GM12892 (cell line): ENCODE results near the gene ANXA4.

Source experiments
- POLR2A ChIP-seq: IDR thresholded peaks from 2 replicates; pipeline ENCODE4 v1.6.1; 2011; ENCODE audit warnings: low read depth, low read length, control low read depth
- POLR2AphosphoS5 ChIP-seq: IDR thresholded peaks from 2 replicates; pipeline ENCODE4 v1.6.1; 2011; ENCODE audit warnings: low read depth, low read length, control low read depth
- TAF1 ChIP-seq: IDR thresholded peaks from 2 replicates; pipeline ENCODE4 v1.6.1; 2011; ENCODE audit warnings: low read depth, mild to moderate bottlenecking, control low read depth, low read length, borderline replicate concordance

- TF ChIP-seq POLR2A (no peak), POLR2AphosphoS5 (no peak), TAF1 (no peak)
These were observed 93.7 kb downstream of the ANXA4 start for GRCh38 chr2:69835666-69836065.
